ENCODE data around the gene LARGE2.

LARGE2 gene

DNA sequence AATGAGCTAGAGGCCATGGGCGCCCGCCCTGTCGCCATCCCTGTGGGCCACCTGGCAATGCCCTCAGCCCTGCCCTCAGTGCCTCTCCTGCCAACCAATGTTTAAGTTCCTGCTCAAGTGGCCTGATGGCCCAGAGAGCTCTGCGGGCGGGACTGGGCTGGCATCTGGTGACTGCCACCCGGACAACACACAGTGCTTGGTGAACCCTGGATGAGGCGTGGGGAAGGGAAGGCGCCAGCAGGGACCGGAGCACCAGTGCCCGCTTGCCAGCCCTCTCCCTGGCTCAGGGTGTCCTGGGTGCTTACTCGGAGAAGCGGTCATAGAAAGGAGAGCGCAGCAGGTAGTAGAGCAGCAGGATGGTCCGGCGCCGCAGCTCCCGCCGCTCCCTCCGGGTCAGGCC lies 8.9 kb upstream of the LARGE2 start:
- DNase-seq (ENCODE audit: insufficient read length, low spot score), result no peak
- no peak for FAIRE-seq

DNA sequence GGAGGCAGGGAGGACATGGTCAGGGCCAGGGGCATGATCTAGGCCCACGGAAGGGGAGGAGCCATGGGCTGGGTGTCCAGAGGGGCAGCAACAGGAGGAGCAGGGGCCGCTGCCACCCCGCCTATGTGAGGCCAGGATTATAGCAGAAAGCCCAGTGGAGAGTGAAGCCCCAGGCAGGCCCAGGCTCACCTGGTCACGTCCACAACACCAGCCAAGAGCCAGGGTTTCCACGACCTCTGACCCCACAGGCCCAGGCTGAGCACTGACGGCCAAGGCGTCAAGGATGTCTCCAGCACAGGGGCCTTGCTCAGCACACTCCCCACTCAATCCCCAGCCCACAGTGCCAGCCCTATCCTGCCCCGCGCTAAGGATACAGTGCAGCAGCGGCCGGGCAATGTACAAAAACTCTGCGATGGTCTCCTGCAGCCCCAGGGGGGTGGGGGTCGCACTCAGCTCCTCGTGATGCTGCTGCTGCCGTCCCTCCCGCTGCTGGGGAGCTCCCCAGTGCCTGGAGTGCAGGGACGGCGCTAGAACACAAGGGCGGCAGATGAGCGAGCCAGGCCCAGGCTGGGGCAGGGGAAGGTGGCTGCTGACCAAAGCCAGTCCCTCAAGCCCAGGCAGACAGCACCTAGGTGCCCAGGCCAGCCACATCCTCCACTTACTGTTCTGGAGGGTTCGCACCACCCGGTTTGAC lies 8.4 kb upstream of the LARGE2 start:
- DNase-seq (ENCODE audit: insufficient read length, low spot score) (no peak), FAIRE-seq (no peak)

DNA sequence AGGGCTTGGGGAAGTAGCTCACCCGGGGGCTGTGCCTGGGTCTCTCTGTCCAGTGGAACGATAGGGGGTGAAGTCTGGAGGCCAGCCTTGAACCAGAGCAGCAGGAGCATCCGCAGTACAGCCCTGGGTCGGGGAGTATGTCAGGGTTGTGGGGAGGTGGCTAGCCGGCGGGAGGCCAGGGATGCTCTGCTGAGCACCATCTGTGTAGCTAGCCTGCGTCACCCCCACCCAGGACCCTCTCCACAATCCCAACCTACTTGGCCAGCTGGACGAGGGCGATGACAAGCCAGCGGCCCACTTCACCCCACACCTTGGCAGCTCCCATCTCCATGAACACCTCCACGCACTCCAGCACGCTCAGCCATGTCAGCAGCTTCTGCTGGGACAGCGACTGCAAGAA lies 7.0 kb upstream of the LARGE2 start:
- no peak for FAIRE-seq
- no peak for DNase-seq (ENCODE audit: insufficient read length, low spot score)

DNA sequence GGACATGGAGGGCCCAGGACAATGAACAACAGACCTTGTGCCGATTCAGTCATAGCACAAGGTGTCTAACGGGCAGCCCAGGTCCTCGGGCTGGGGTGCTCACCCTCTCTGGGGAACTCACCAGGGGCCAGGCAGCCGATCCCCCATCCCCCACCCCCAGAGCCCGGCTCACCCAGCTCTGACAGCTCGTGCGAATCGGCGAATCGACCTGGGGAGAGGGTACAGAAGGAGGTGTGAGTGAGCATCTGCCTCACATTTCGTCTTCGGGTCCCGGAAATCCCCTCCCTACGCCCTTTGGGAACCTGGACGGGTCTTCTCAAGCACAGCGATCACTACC lies 5.2 kb upstream of the LARGE2 start:
- FAIRE-seq (no peak), DNase-seq (ENCODE audit: insufficient read length, low spot score) (no peak)

DNA sequence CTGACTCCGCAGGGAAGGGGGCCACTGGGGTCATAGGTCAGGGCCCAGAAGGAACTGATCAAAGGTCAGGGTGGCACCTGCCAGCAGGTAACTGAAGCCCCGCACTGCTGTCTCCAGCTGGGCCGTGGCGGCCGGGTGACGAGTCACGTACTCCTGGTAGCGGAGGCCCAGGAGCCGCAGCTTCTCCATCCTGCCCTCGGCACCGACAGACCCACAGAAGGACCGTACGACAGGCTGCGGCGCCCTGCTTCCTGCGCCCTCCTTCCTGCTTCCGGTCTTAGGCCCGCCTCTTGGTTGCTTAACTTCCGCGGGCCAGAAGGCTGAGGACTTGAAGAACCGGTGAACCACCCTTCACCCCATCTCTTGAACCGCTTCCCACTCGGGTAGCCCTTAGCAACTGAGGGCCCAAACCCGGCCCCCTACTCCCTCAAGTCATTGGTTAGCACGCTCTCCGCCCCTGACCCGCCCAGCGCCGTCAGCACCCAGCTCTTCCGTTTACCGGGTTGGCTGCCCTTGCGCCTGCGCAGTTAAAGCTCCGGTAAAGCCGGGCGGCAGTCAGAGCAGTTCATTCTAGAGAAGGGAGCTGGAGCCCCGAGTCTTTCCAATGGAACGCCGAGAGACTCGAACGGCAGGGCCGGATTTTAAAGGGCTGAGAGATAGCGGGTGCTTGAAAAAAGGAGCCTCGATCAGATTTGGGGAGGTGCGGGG lies 4.7 kb upstream of the LARGE2 start, which contains the start of gene PEX16:
Gene PEX16, minus strand, starts transcription at position 255 of the 708 bp plus-strand sequence. Its CDS starts 66 bp downstream, at position 189.
- DNase-seq (ENCODE audit: insufficient read length, low spot score) (peak; percentile 97), FAIRE-seq (peak; percentile 92)

DNA sequence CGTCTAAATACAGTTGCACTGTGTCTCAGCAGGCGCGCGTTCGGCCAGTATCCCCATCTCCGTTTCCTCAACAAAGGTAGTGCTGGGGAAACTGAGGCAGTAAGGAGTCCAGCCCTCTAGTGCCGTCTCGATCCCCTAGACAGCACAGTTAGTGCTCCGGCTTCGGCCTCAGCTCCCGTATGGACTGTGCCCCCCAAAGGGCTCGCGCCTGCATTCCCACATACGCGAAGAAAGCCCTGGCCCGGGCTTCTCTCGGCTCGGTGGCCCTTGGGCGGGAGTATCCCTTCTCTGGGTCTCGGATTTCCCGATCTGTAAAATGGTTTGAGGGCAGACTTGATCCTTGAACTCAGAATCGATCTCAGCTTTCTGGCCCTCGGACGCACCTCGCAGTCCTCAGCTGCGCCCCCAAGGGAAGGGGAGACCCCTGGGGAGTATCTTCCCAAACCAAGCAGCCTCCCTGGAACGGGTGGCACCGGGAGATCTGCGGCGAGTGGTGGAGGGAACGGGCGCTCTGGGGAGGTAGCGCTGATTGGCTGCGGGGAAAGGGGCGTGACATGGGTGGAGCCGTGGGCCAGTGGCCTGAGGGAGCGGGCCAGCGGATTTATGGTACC lies 4.0 kb upstream of the LARGE2 start:
- DNase-seq (ENCODE audit: insufficient read length, low spot score) (peak; percentile 88), FAIRE-seq (peak; percentile 82)

DNA sequence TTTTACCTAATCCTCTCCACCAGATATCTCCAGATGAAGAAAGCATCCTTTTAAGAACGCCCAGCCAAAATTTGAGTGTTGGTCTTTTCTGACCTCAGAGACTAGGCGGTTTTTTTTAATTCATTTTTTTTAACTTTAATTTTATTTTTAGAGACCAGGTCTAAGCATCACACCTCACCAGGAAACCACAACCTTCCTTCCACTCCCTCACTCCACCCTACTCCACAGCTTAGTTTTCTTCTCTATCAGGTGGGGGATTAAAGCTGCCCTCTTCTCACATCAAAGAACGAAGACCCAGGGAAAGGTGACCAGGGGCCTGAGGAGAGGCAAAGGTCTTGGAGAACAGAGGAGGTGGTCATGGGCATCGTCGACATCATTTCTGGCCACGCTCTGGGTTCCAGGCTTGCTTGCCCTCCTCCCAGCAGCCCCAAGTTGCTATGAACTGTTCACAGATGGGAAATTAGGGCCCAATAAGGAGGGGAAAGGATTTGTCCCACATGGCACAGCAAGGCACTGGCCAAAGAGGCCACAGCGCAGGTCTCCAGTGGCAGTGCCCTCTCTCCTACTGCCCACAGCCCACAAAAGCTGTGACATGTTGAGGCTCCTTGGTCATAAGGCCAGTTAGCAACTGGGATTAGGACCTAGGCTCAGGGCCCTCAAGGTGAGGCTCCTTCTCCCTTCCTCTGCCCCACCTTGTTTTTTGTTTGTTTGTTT lies 3.3 kb upstream of the LARGE2 start:
- DNase-seq (ENCODE audit: insufficient read length, low spot score), result no peak
- FAIRE-seq, result no peak

DNA sequence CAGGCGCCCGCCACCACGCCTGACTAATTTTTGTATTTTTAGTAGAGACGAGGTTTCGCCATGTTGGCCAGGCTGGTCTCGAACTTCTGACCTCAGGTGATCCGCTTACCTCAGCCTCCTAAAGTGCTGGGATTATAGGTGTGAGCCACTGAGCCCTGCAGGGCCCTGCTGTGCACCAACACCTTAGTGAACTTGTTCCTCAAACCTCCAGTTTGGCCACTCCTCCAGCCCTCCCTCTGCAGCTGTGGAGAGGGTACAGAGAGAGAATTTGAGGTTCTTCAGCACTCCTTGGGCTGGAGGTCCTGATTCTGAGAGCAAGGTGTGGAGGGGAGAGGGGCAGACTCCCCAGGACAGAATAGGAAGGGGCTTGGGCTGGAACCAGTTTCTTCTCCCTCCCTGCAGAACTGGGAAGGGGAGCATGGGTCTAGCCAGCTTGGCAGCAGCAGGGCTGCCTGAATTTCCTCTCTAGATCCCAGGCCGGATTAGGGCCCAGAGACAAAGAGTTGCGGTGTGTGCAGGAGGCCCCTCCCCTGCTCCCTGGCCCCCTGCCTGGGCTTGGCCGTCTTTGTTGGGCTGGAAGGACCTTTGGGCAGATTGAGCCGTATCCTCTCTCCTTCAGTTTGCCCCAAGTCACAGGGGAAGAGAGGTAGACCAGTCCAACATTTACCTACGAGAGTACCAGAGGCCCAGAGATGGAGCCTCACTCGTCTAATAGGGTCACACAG lies 2.5 kb upstream of the LARGE2 start:
- FAIRE-seq (no peak), DNase-seq (ENCODE audit: insufficient read length, low spot score) (no peak)

DNA sequence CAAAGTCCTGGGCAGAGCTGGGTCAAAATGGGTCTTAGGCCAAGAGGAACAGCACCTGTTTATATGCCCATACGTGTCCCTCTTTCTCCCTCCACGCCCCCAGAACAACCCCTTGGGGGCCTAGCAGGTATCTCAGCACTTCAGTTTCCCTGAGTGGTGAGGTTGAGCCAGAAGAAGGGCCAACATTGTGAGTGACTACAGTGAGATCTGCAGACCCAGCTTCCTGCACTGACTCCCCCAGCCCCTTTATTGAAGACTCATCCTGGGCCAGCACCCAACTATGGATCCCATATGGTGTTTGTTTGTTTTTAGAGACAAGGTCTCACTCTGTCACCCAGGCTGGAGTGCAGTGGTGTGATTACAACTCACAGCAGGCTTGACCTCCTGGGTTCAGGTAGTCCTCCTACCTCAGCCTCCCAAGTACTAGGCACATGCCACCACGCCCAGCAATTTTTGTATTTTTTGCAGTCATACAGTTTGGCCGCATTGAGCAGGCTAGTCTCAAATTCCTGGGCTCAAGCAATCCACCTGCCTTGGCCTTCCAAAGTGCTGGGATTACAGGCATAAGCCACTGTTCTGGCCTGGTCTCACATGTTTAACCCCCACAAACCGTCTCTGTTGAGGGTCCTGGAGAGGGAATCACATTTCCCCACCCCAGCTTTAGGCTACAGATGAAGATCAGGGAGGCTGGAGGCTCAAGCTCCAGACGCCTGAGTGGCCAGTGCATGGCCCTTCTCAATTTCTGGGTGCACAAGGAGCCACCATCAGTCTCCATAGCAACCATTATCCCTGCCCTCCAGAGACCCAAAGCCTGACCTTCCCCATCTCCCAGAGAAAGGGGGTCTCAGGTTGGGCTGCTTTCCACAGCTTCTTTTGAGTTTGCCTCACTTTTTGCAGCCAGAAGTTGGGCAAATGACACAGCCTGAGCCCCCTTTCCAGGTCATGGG lies 1.7 kb upstream of the LARGE2 start:
- FAIRE-seq, result no peak
- DNase-seq (ENCODE audit: insufficient read length, low spot score), result no peak

DNA sequence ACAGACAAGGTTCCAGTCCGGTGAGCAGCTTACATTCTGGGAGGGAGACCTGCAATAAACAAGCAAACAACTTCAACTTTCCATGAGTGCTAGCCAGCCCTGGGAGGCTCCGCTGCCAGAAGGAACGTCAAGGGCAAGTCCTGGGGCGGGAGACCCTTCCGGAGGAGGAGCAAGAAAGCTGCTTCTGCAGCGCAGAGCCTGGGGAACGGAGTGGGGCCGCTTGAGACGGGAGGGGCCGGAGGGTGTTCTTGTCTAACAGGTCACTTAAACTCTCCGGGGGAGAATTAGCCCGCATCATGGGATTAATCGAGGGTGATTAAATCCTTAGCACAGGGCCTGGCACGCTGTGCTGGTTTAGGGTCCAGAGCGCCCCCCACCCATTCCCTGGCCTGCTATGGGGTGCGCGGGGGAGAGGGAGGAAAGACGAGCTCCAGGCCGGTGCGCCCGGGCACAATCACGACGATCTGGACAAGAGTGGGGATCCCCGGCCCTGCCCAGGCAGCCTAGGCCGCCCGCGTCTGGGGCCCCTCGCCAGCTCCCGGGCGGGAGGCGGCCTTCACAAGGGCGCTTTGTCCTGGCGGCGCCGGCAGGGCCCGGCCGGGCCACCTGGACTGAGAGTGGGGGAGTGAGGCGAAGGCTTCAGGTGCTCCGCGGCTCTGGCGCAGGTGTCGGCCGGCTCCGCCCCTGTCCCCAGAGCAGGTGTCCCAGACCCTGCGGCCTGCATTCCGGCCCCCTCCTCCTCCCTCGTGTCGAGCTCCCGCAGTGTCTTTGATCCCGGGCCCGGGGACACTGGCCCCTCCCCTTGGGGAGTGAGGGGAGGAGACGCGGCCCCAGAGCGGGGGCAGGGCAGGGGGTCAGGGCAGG lies 663 bp upstream of the LARGE2 start:
- FAIRE-seq, result no peak
- DNase-seq (ENCODE audit: insufficient read length, low spot score), result no peak

DNA sequence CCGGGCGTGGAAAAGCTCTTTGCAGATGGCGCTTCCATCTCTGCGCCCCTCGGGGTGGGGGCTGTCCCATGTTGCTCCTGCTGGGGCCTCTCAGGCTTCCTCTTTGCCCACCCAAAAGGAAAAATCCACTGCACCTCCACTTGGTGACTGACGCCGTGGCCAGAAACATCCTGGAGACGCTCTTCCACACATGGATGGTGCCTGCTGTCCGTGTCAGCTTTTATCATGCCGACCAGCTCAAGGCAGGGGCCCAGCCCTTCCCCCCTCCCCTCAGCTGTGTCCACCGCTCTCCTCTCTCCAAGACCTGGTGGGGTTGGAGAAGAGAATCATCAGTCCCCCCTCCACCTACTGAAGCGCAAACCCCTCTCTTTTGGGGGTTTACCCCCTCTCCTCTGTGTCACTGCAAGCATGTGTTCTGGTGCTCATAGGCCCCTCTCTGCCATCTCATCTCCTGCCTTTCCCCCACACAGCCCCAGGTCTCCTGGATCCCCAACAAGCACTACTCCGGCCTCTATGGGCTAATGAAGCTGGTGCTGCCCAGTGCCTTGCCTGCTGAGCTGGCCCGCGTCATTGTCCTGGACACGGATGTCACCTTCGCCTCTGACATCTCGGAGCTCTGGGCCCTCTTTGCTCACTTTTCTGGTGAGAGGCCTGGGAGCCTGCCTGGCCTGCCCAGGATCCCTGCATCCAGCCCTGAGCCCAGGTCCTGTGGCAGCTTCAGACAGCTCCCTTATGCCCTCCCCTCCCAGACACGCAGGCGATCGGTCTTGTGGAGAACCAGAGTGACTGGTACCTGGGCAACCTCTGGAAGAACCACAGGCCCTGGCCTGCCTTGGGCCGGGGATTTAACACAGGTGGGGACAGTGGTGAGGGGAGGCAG lies 1.8 kb downstream of the LARGE2 start:
- FAIRE-seq, result no peak
- DNase-seq (ENCODE audit: insufficient read length, low spot score), result no peak

DNA sequence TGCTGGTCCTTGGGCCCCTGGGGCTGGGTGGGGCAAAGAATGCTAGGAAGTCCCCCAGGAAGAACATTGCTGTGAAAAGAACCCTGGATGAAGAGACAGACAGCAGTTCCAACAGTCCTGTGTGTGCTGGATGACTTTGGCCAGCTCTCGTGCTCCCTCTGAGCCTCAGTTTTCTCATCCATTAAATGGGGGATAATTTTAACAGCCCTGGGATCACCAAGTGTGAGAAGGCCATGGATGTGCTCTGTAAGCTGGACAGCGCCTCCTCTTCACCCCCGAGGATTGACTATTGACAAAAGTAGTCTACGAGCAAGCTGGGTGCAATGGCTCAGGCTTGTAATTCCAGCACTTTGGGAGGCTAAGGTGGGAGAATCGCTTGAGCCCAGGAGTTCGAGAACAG lies 2.5 kb downstream of the LARGE2 start:
- DNase-seq (ENCODE audit: insufficient read length, low spot score) (no peak), FAIRE-seq (no peak)

DNA sequence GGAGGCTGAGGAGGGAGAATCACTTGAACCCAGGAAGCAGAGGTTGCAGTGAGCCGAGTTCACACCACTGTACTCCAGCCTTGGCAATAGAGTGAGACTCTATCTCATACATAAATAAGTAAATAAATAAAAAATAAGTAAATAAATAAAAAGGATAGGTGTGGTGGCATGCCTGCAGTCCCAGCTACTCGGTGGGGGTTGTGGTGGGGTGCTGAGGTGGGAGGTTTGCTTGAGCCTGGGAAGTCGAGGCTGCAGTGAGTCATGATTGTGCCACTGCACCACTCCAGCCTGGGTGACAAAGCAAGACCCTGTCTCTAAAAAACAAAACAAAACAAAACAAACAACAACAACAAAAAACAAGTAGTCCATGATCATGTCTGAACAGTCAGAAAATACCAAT lies 3.1 kb downstream of the LARGE2 start:
- no peak for DNase-seq (ENCODE audit: insufficient read length, low spot score)
- FAIRE-seq, result no peak

DNA sequence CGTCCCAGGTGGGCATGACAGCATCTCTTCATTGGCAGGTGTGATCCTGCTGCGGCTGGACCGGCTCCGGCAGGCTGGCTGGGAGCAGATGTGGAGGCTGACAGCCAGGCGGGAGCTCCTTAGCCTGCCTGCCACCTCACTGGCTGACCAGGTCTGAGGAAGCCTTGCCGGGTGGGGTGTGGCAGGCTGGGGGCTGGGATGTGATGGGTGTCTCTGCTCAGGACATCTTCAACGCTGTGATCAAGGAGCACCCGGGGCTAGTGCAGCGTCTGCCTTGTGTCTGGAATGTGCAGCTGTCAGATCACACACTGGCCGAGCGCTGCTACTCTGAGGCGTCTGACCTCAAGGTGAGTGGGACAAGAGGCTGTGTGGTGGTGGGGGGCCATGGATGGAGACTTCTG lies 3.5 kb downstream of the LARGE2 start:
- DNase-seq (ENCODE audit: insufficient read length, low spot score) (no peak), FAIRE-seq (no peak)

DNA sequence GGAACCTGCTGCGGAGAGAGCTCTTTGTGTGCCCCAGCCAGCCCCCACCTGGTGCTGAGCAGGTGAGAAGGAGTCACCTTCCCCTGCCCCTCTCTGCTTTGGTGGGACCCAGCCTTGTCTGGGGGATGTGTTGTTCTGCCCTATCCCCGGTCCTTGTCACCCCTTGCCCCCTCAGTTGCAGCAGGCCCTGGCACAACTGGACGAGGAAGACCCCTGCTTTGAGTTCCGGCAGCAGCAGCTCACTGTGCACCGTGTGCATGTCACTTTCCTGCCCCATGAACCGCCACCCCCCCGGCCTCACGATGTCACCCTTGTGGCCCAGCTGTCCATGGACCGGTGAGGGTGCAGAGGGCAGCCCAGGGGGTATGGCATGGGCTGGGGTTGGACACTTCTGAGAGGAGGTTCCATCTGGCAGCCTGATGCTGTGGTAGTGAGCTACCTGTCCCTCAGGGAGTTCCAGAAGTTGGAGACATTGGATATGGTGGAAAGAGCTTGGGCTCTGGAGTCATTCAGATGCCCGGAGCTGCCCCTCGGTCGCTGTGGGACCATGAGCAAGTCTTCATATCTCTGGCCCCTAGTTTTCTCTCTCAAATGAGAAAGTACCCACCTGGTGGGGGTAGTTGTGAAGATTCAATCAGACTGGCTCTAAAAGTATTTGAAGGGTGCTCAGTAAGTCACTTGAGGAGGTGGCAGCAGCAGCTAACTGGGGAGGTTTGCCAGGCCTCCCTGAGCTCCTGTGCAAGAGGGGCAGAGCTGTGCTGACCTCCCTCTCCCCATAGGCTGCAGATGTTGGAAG lies 4.3 kb downstream of the LARGE2 start:
- no peak for FAIRE-seq
- DNase-seq (ENCODE audit: insufficient read length, low spot score), result no peak

DNA sequence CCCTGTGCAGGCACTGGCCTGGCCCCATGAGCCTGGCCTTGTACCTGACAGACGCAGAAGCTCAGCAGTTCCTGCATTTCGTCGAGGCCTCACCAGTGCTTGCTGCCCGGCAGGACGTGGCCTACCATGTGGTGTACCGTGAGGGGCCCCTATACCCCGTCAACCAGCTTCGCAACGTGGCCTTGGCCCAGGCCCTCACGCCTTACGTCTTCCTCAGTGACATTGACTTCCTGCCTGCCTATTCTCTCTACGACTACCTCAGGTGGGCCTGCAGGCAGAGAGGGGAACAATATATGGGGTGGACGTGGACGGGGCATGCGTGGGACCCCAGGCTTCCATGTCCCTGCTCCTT lies 4.9 kb downstream of the LARGE2 start:
- no peak for DNase-seq (ENCODE audit: insufficient read length, low spot score)
- no peak for FAIRE-seq
